Epidermal melanocyte (primary cell): ENCODE measurements around the gene CADM1.

Experiments used
- DNase-seq: peaks from one replicate; pipeline ENCODE4 v3.0.0; 2011; ENCODE audit warnings: low spot score; ENCODE audit not compliant: insufficient read length

The CADM1 gene

GRCh38 chr11:115322553-115323203 lies 181.5 kb downstream of the CADM1 start:
- no peak for DNase-seq

- no peak for DNase-seq
Observed at GRCh38 chr11:115321605-115322289, 182.5 kb downstream of the CADM1 start.

DNA sequence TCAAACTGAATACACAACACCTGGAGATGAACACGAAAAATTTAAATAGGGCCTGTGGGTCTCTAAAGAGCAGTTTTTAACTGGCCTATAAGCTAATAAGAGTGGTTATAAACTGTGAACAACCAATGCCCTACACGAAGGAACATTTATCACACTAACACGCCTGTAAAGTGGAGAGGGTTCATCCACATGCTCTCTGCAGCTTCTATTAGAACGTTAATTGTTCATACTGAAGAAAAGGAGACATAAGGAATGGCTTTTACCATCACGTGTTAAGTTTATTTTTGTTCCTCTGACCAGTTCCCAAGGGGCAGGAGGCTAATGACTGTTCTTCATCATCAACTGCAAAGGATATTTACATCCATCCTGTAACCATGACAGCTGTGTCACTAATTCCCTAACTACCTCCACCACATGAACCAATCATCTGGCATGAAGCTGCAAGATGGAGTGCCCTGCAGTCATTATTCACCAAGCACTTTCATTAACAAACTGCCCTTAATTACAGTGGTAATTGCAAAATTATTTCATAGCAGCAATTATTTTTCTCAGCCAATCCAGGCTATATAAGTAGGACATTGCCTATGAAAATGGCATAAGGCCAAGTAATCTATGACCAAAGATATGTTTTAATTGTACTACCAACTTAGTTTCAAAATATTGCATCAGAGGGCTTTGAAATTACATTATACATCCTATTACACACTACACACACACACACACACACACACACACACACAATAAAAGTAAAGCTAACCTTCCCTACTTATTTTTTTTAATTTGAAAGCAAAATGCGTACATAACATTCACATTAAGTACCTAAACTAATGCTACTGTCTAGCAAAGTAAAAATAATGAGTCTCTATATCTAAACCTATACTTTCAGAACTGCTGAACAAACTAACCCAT lies 186.7 kb downstream of the CADM1 start:
- no peak for DNase-seq

DNA sequence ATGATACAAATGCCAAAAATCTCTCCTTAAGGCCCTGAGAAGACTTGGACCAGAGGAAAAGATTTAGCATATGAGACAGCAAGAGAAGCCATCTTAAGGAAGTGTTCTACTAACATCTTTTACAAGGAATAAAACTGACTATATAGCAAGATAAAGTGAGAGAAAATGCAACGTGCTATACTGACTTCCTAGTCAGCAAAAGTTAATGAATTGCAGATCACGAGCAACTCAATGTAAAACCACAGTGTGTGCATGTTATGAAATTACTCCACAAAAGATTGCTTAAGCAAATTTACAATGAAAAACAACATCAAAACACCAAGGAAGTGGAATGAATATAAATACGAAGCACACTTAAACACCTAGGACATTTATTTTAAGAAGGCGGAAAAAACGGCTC lies 187.5 kb downstream of the CADM1 start:
- DNase-seq: no peak

DNA sequence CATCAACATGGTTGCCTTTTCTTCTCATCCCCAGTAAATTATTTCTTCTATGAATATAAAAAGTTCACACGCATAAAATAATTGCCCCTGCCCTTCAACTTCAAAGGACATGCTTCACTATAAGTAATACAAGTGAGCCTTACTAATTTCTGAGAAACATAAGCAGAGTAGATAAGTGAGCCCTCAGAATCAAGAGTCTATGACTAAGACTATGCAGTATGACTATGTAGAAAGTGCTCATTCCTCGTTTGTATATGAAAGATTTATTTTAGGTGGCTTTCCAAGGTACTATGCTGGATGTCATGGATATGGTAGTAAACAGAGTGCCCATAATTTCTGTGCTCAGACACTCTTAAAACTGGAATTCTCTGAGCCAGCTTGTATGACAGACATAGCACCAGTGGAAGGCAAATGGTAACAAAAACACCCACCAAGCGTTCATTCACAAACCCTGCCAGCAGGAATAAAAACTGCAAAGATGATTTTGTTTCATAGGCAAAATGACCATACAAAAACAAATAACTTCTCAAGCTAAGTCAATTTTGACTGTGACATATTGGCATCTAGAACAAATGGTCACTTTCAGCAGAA lies 189.8 kb downstream of the CADM1 start:
- DNase-seq: no peak

- no peak for DNase-seq
Observed at GRCh38 chr11:115313224-115313838, 190.9 kb downstream of the CADM1 start.

GRCh38 chr11:115311949-115312348 lies 192.3 kb downstream of the CADM1 start:
- no peak for DNase-seq

GRCh38 chr11:115306689-115307088 lies 197.5 kb downstream of the CADM1 start:
- no peak for DNase-seq

DNA sequence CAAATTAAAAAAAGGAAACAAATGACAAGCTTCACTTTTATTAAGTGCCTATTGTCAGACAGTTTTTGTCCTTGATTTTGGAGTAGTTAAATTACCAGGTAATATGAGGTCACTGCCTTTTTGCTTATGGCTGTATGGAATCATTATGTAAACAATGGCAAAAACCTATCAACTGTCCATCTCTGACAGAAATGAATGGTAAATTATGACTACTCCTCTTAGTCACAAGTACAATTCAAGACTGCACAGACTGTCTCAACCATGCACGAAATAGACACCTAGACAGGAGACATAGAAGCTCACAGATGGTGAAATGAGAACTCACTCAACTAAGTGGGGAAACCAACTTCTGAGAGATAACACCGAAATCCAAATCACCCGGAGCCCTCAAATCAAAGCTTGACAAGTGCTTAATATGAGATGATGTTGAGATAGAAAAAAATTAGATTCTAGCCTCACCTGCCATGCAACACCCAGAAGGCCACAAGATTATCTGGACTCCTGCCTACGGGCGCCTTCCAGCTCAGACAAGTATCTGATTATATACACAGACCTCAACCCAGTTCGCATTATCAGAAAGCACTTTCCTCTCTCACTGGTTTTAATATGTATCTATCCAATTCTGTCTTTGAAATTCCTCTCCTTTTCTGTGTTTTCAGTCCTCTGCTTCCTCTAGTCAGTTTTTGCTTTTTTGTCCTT lies 199.3 kb downstream of the CADM1 start:
- no peak for DNase-seq

DNA sequence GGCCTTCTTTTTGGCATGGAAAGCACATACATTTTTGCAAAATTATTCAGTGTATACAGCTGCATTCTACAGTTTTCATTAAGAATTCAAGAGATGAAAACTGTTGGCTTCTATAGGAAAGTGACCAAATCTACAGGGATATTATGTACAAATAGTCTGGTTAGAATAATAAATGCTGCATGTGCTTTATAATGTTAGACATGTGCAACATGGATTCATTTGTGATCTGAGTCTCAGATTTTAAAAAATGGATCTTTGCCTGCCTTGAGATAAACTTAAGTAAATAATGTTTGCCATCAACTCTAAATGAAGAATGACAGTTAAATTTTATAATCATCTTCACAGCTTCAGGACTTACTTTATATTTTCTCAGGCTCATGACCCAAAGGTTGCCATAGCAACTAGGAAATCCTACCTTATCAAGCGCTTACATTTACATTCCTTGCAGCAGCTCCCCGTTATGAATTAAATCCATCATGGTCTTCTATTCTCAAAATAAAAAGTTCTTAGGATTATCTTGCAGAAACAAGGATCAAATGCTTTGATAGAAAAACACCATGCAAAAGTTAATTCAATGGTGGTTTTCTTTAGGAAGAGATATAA lies 200.2 kb downstream of the CADM1 start:
- no peak for DNase-seq

- no peak for DNase-seq
Observed at GRCh38 chr11:115302946-115303703, 201.1 kb downstream of the CADM1 start.

DNA sequence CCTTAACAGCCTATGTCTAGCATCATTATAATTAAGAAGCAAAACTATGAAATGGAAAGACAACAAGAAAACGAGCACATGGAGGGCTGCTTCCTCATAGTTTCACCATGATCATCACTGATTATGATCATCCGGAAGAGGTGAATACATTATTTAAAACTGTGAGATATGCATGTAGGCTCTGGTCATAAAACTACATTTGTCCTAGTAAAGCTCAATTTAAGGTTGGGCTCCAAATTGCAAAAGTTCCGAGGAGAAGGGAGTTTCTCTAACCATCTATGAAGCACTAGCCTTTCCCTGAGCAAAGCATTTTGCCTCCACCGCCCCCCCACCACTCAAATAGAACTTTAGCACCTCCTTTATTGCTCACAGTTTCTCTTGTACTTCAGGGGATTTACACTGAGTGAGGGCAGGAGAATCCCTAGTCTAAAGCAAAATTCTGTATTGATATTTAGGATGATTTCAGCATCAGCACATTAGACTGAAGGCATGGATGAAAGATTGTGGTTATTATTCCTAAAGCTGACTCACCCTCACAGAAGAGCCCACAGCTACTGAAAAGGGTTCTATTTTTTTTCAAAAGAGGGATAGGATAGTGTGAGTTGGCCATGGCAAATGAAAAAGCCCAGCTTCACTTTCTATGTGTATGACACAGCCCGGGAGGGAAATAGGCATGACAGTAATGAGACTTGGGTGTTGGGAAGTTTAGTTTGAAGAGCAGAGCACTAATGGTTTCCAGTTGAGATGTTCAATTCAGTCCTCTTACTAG lies 203.4 kb downstream of the CADM1 start:
- no peak for DNase-seq

DNA sequence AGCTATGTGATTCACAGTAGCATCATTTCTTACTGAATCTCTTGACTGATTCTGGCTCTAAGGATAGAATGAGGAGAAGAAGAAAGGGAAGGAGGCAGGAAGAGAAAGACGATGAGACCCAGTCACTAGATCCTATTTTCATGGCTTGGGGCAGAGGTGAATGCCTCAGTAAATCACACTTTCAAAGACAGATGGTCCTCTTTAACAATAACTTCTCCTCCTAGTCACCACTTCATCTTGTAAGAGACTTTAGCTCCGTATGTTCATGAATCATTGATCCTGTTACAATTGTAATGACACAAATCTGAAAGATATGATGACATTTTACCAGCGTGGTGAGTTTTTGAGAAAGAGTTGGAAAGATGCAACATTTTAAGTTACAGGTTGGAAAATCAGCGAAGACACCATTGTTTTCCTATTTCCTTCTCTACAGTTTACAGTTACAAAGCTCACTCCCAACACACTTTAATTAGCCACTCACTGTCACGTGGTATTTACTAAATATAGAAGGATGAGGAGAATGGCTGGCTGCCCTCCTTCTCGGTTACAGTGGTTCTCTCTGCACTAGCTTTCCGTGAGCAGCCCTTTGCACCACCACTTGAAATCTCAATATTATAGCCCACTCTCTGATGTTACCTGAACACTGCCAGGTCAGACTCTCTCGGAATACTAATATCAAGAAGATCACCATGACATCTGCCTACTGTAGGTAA lies 205.8 kb downstream of the CADM1 start:
- DNase-seq: no peak

DNA sequence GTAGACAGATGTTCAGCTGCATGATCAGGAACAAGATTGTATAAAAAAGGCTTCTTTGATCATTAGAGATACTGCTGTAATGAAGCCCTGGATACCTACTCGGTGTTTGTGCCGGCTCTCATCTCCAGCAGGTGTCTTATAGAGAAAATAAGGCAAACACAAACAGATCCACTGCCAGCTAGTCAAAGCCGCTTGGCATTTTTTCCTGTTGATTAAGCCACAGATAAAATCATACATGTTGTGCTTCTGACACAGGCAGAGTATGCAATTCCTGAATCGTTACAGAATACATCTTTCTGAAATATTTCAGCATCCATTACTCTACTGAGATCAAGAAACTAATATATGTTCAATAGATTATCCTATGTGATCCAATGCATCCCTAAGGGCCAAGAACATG lies 206.9 kb downstream of the CADM1 start:
- no peak for DNase-seq

DNA sequence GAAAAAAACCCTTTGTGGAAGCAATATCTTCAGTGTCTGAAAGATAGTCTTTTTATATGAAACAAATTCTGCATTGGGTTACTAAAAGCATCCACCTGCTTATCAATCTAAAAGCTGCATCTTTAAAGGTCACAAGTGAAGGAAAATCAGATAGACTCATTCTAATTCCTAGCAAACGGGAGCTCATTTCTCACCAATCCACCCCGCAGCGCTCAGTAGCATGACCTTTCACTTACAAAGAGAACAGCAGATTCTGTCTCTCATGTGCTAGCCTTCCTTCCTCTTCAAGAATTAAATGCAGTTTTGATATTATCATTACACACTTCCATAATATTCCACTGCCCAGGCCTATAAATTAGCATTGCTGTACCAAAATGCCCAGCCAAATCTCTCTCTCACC lies 212.9 kb downstream of the CADM1 start:
- no peak for DNase-seq

- DNase-seq: no peak
Observed at GRCh38 chr11:115290893-115291292, 213.3 kb downstream of the CADM1 start.

- no peak for DNase-seq
Observed at GRCh38 chr11:115290479-115290878, 213.7 kb downstream of the CADM1 start.

- DNase-seq: no peak
Observed at GRCh38 chr11:115287266-115287665, 216.9 kb downstream of the CADM1 start.
